Non-pigmented ciliary epithelial cell (primary cell): ENCODE data around the gene S100A9.
"Not testable (repeated sequence)": the region's sequence is repeated elsewhere in the genome, so short reads cannot be mapped to it uniquely, and the experiment has no call there.

ENCODE experiments used
- DNase-seq: peaks from one replicate; pipeline ENCODE4 v3.0.0-alpha.2; 2010; ENCODE audit warnings: low read depth

The S100A9 gene

GRCh38 chr1:153345187-153346076 lies 12.2 kb upstream of the S100A9 start:
- DNase-seq: no peak

GRCh38 chr1:153346077-153346723 lies 11.5 kb upstream of the S100A9 start:
- no peak for DNase-seq

- DNase-seq: not testable (repeated sequence)
Measured at GRCh38 chr1:153347049-153347448, 10.6 kb upstream of the S100A9 start.

- no peak for DNase-seq
Measured at GRCh38 chr1:153347856-153348255, 9.8 kb upstream of the S100A9 start.

- DNase-seq: no peak
Measured at GRCh38 chr1:153348511-153349362, 8.9 kb upstream of the S100A9 start, which contains the start of gene PGLYRP4. PGLYRP4 (minus strand) TSS chr1:153348841; CDS start chr1:153347932, 909 bp downstream.

- DNase-seq: no peak
Measured at GRCh38 chr1:153349363-153350320, 8.0 kb upstream of the S100A9 start.

GRCh38 chr1:153350321-153350957 lies 7.2 kb upstream of the S100A9 start:
- DNase-seq: no peak

GRCh38 chr1:153352523-153352922 lies 5.1 kb upstream of the S100A9 start:
- peak; percentile 14 for DNase-seq

- DNase-seq: no peak
Measured at GRCh38 chr1:153353226-153353947, 4.3 kb upstream of the S100A9 start.

GRCh38 chr1:153354515-153355193 lies 3.0 kb upstream of the S100A9 start:
- DNase-seq: no peak

GRCh38 chr1:153355445-153356071 lies 2.1 kb upstream of the S100A9 start:
- no peak for DNase-seq

GRCh38 chr1:153356392-153357075 lies 1.1 kb upstream of the S100A9 start:
- no peak for DNase-seq

GRCh38 chr1:153357076-153357852 lies 390 bp upstream of the S100A9 start:
- DNase-seq: no peak

GRCh38 chr1:153358691-153358975 lies 979 bp downstream of the S100A9 start:
- no peak for DNase-seq

- DNase-seq: no peak
Measured at GRCh38 chr1:153359241-153359640, 1.6 kb downstream of the S100A9 start.

- DNase-seq: no peak
Measured at GRCh38 chr1:153360190-153360589, 2.5 kb downstream of the S100A9 start.

GRCh38 chr1:153360592-153361479 lies 3.2 kb downstream of the S100A9 start:
- no peak for DNase-seq
